ENCODE measurements around the gene CDPF1. TPM values are rescaled to one million over a fixed set of nuclear protein-coding genes. Genes with fewer than 3 reads are reported as not detected.
"Not testable (repeated sequence)": the region's sequence is repeated elsewhere in the genome, so short reads cannot be mapped to it uniquely, and the experiment has no call there.

The CDPF1 gene
- total and polyA plus RNA-seq, 2 donors from 2014 or later = 10.2 to 13.3 TPM

- TF ChIP-seq CTCF (IDR thresholded peaks at IDR 0.05; ENCODE audit: borderline replicate concordance, extremely low read depth, insufficient read depth) = no peak
- Histone ChIP-seq H3K27me3 (ENCODE audit: control insufficient read depth, insufficient read depth, low read length) (no peaks in the 10 kb centered on the region), H3K27ac (ENCODE audit: low read depth in 2 of 2, low read length in 2 of 2) (peak within 1 kb of the TSS; percentile 90 to 92), H3K36me3 (ENCODE audit: control insufficient read depth in 2 of 3, insufficient read depth in 3 of 3, low read length in 3 of 3) (peaks cover 0 to 19% (median 7%) of the 10 kb centered on the region in 3 donors), H3K4me3 (ENCODE audit: low read length in 3 of 3) (peak within 1 kb of the TSS; percentile 66 to 97 (median 96)), H3K9me3 (ENCODE audit: control insufficient read depth in 2 of 3, insufficient read depth in 1 of 3, low read length in 3 of 3) (no peaks in the 10 kb centered on the region), H3K4me1 (ENCODE audit: control insufficient read depth in 2 of 3, insufficient read depth in 2 of 3, low read depth in 1 of 3, low read length in 3 of 3) (peaks cover 0 to 14% (median 10%) of the 10 kb centered on the region in 3 donors), H3K9ac (ENCODE audit: low read length in 3 of 3) (peak within 1 kb of the TSS; percentile 48 to 89 (median 85))
- FAIRE-seq = peak; percentile 29
- DNase-seq = peak; percentile 88 to 96 (median 94)
- intact Hi-C loops (cut with DNase I) = no loop called here
Observed at GRCh38 chr22:46267431-46268279, 17.6 kb upstream of the CDPF1 start, which contains the start of gene TTC38. TSS of gene TTC38 (plus strand) at chr22:46268008. CDS start at chr22:46268040, 32 bp downstream.

GRCh38 chr22:46265627-46266026 is 15.5 kb upstream of the CDPF1 start:
- H3K9me3 ChIP-seq (ENCODE audit: control insufficient read depth in 2 of 3, insufficient read depth in 1 of 3, low read length in 3 of 3); H3K27me3 ChIP-seq (ENCODE audit: control insufficient read depth, insufficient read depth, low read length); FAIRE-seq; H3K36me3 ChIP-seq (ENCODE audit: control insufficient read depth in 2 of 3, insufficient read depth in 3 of 3, low read length in 3 of 3); H3K4me3 ChIP-seq (ENCODE audit: low read length in 3 of 3); H3K9ac ChIP-seq (ENCODE audit: low read length in 3 of 3); intact Hi-C loops (cut with DNase I); H3K27ac ChIP-seq (ENCODE audit: low read depth in 2 of 2, low read length in 2 of 2); DNase-seq: not testable (repeated sequence)
- H3K4me1 ChIP-seq (ENCODE audit: control insufficient read depth in 2 of 3, insufficient read depth in 2 of 3, low read depth in 1 of 3, low read length in 3 of 3) = peaks cover 0 to 12% (median 10%) of the 10 kb centered on the region in 3 donors

GRCh38 chr22:46264520-46264919 is 14.4 kb upstream of the CDPF1 start:
- H3K9me3 ChIP-seq (ENCODE audit: control insufficient read depth in 2 of 3, insufficient read depth in 1 of 3, low read length in 3 of 3); intact Hi-C loops (cut with DNase I); H3K4me3 ChIP-seq (ENCODE audit: low read length in 3 of 3); H3K9ac ChIP-seq (ENCODE audit: low read length in 3 of 3); FAIRE-seq; H3K27me3 ChIP-seq (ENCODE audit: control insufficient read depth, insufficient read depth, low read length); H3K36me3 ChIP-seq (ENCODE audit: control insufficient read depth in 2 of 3, insufficient read depth in 3 of 3, low read length in 3 of 3): not testable (repeated sequence)
- peak in 1 of 5 donors; percentile 16 for DNase-seq
- peaks cover 0 to 12% (median 10%) of the 10 kb centered on the region in 3 donors for H3K4me1 ChIP-seq (ENCODE audit: control insufficient read depth in 2 of 3, insufficient read depth in 2 of 3, low read depth in 1 of 3, low read length in 3 of 3)
- peak overlapping the region in 1 of 2 donors; percentile 11 for H3K27ac ChIP-seq (ENCODE audit: low read depth in 2 of 2, low read length in 2 of 2)

GRCh38 chr22:46263216-46263590 is 13.1 kb upstream of the CDPF1 start, which contains the start of gene PKDREJ:
TSS of gene PKDREJ (minus strand) at chr22:46263343. CDS start at chr22:46263322, 21 bp downstream.
- Histone ChIP-seq H3K9ac (ENCODE audit: low read length in 3 of 3) (no peak within 1 kb of the TSS), H3K9me3 (ENCODE audit: control insufficient read depth in 2 of 3, insufficient read depth in 1 of 3, low read length in 3 of 3) (no peaks in the 10 kb centered on the region), H3K27me3 (ENCODE audit: control insufficient read depth, insufficient read depth, low read length) (peaks cover 2% of the 10 kb centered on the region), H3K36me3 (ENCODE audit: control insufficient read depth in 2 of 3, insufficient read depth in 3 of 3, low read length in 3 of 3) (no peaks in the 10 kb centered on the region), H3K4me1 (ENCODE audit: control insufficient read depth in 2 of 3, insufficient read depth in 2 of 3, low read depth in 1 of 3, low read length in 3 of 3) (peaks cover 0 to 6% (median 6%) of the 10 kb centered on the region in 3 donors), H3K4me3 (ENCODE audit: low read length in 3 of 3) (no peak within 1 kb of the TSS), H3K27ac (ENCODE audit: low read depth in 2 of 2, low read length in 2 of 2) (peak within 1 kb of the TSS in 1 of 2 donors; percentile 11)
- no peak for TF ChIP-seq CTCF (IDR thresholded peaks at IDR 0.05; ENCODE audit: borderline replicate concordance, extremely low read depth, insufficient read depth)
- intact Hi-C loops (cut with DNase I) = no loop called here
- DNase-seq (no peak), FAIRE-seq (no peak)
